ENCODE results near the gene COMMD4. TPM values are rescaled to one million over a fixed set of nuclear protein-coding genes. Genes with fewer than 3 reads are reported as not detected.

The COMMD4 gene
- total RNA-seq, 1 donor from 2014 or later = 161 TPM

Small RNA genes within 50 kb of the gene (microRNA-seq; reads per million reads assigned to microRNA genes)
- gene MIR631 = not detected

Other genes with a start within 250 kb of the COMMD4 start
- 23.8 and 29.5 TPM in 2 replicates for gene C15orf39, start 134.2 kb upstream of the COMMD4 start, total RNA-seq
- 0.12 TPM in 1 of 2 replicates, not detected in the other for gene GOLGA6C, start 77.7 kb upstream of the COMMD4 start, total RNA-seq
- not detected in 2 replicates for gene GOLGA6D, start 53.2 kb upstream of the COMMD4 start, total RNA-seq
- gene NEIL1, start 11.0 kb downstream of the COMMD4 start, total RNA-seq = 18.4 and 20.4 TPM in 2 replicates
- gene MAN2C1, start 32.5 kb downstream of the COMMD4 start, total RNA-seq = 209 and 222 TPM in 2 replicates
- gene SIN3A, start 115.6 kb downstream of the COMMD4 start, total RNA-seq = 92.2 and 97.4 TPM in 2 replicates
- 41.1 and 42.0 TPM in 2 replicates for gene PTPN9, start 243.3 kb downstream of the COMMD4 start, total RNA-seq

Data from neural crest cell (in vitro differentiated cells).